Epidermal melanocyte (primary cell): Measurements from ENCODE around the gene CEACAM1.
"Not testable (repeated sequence)": the region's sequence is repeated elsewhere in the genome, so short reads cannot be mapped to it uniquely, and the experiment has no call there.

ENCODE experiments used
- DNase-seq: peaks from one replicate; pipeline ENCODE4 v3.0.0; 2011; ENCODE audit warnings: low spot score; ENCODE audit not compliant: insufficient read length

Gene CEACAM1

DNA sequence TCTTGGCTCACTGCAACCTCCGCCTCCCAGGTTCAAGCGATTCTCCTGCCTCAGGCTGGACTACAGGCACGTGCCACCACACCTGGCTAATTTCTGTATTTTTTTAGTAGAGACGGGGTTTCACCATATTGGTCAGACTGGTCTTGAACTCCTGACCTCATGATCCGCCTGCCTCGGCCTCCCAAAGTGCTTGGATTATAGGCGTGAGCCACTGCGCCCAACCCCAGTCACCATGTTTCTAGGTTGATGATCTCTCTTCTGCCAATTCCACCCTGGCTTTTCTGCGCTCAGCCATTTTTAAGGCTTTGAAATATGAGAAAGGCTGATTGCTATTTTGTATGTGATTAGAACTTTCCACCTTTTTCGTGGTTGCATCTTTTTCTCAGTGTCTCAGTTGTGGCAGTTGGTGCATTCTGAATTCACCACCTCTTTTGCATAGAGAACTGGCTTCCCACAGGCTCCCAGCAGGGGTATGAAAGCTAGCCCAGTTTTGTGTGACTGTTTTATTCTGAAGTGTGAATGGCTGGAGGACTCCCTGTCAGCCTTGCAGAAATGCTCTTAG lies 15.5 kb downstream of the CEACAM1 start:
- no peak for DNase-seq

DNA sequence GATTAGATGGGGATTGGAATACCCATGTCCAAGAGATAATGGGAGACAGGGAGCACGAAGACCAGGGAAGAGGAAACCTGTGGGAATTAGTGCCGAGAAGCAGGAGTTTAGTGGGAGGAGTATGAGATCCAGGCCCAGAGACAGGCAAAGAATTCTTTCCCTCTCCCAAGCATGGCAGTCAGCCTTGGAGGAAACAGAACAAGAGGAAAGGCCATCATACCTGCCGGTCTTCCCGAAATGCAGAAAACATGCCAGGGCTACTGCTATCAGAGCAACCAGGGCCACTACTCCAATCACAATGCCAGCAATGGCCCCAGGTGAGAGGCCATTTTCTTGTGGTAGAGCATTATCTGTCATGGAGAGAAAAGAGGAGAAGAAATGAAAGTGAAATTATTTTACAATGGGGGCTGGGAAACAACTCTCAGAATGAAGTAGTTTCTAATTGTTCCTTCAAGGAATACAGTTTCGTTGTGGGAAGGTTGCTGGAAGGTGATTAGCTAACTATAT lies 16.1 kb downstream of the CEACAM1 start:
- no peak for DNase-seq

DNA sequence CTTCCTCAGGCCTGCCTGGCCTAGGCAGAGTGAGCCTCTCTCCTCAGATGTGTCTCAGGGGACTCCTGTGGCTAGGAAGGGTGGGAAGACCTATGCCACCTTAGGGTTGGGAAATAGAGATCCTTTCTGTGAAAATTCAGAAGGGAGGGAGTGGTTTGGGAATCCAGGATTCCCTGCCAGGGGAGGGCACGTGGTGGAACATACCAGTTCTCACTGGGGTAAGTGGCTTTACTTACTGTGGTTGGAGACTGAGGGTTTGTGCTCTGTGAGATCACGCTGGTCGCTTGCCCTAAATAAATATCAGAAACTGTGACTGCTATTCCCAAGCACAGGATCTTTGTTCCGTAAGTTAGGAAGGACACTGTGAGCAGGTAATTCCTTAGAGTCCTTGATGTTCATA lies 16.9 kb downstream of the CEACAM1 start:
- DNase-seq: no peak

DNA sequence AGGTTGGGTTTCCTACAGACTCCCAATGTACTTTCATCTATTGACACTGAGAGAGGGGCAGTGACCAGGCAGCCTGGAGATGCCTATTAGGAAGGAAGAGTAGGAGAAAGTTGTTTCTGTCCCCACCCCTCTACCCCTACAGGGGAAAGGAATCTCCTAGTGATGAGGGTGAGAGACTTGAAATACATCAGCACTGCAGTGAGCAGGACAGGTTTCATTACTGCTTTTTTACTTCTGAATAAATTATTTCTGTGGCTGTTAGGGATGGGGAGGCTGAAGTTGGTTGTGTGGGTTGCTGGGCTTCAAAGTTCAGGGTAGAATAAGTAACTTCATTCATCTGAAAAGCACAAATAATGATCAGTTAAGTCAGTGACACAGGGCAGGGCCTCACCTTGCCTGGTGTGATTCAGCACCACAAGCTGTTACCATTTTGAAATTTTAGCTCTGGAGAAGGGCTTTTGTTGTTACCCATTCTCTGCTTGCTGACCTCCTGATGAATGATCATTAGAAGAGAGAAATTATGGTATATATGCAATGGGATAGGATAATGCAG lies 19.3 kb downstream of the CEACAM1 start:
- no peak for DNase-seq

DNA sequence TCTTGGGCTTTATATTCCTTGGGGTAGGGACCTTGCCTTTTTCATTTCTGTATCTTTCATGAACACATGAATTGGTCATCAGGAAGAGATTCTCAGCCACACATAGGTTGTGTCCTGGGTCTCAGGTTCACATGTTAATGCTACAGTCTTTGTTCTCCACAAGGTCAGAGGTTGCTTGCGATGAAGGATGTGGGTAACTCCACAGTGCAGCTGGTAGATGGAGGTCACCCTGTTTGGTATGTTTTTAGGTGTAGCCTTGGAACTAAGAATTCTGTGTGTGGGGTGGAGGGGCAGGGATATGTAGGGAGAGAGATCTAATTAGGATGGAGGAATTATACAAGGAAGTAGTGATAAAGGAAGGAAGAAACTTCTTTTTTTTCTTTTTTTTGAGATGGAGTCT lies 23.2 kb downstream of the CEACAM1 start:
- DNase-seq: no peak

DNA sequence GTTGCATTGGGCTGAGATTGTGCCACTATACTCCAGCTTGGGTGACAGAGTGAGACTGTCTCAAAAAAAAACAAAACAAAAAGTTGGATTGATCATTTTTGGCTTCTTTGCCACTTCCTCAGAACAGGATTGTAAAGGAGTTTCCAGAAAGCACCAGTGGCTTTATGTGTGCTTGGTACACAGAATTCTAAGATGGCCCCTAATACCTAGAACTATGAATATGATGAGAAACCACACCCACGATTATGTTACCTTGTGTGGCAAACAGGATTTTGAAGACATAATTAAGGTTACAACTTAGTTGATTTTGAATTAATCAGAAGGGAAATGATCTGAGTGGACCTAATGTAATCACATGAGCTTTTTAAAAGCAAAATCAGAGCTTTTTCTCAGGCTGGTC lies 26.5 kb downstream of the CEACAM1 start:
- no peak for DNase-seq

DNA sequence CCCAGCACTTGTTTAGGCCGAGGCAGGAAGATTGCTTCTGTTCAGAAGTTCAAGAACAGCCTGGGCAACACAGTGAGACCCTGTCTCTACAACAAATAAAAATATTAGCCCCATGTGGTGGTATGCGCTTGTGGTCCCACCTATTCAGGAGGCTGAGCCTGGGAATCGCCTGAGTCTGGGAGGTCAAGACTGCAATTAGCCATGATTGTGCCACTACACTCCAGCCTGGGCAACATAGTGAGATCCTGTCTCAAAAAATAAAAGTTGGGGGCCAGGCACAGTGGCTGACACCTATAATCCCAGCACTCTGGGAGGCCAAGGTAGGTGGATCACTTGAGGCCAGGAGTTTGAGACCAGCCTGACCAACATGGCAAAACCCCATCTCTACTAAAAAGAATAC lies 27.0 kb downstream of the CEACAM1 start:
- DNase-seq: not testable (repeated sequence)

DNA sequence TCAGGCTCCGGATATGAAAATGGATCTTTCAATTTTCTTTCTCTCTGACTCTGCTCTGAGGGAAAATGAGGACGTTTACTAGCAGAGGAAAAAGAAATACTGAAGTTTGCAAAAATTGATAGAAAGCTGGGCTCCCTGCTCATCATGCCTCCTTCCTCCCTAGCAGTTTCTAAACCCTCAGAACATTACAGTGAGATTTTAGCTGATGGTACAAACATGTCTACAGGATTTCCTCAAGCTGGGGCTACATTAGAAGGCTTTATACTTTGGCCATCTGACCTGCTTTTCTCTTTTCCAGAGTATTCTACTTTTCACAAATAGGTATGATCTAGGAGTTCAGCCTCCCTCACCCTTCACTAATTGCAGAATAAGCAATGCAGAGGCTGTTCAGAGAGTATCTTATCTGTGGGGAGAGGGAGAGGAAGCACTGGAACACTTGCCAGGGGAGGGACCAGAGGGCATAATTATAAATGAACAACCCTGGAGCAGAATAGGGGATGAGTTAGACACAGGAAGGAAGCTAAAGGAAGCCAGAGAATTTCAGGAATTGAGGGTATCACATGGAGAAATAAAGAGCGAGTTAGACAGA lies 30.0 kb downstream of the CEACAM1 start:
- no peak for DNase-seq

DNA sequence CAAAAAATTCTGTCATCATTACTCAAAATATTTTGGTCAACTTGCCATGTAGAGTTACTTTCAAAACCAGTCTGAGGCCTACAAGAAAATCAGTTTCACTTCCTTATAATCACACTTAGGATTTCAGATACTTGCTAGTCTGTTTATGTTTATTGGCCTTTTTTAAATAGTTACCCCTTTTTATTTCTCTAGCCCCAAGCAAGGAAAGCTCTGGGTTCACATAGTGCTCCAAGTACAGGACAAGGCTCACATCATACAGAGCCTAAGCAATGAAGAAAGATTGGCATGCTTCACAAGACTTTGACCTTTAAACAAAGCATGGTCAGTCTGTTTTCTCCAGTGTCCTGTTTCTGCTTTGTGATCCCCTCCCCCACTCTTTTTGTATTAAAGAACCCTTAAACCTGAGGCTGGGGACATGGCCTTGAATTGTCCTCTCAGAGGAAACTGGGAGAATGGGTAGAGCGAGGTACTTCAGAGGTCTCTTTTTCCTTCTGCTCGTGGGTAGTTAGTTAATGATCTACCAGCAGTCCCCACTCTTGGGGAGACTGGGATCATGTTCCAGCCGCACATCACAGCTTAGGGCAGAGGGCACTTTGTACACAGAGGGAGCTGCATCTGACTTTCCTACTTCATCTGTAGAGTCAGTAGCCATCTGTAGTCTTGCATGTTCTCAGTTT lies 30.7 kb downstream of the CEACAM1 start:
- no peak for DNase-seq

DNA sequence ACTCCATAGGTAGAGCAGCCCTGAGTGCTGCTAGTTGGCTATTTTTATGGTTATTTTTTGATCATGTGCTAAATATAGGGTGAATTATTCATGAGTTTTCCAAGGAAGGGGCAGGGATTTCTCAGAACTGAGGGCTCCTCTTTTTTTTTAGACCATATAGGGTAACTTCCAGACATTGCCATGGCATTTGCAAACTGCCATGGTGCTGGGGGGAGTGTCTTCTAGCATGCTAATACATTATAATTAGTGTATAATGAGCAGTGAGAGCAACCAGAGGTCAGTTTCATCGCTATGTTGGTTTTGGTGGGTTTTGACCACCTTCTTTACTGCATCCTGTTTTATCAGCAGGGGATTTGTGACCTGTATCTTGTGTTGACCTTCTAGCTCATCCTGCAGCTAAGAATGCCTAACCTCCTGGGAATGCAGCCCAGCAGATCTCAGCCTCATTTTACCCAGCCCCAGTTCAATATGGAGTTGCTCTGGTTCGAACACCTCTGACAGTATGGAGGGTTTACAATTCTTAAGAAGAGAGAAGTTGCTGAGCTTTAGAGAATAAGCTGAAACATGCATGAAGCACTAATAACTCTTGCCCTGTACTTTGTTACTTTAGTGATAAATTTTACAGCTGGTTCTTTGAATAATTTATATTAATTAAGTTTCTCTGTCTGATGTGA lies 31.7 kb downstream of the CEACAM1 start:
- no peak for DNase-seq

DNA sequence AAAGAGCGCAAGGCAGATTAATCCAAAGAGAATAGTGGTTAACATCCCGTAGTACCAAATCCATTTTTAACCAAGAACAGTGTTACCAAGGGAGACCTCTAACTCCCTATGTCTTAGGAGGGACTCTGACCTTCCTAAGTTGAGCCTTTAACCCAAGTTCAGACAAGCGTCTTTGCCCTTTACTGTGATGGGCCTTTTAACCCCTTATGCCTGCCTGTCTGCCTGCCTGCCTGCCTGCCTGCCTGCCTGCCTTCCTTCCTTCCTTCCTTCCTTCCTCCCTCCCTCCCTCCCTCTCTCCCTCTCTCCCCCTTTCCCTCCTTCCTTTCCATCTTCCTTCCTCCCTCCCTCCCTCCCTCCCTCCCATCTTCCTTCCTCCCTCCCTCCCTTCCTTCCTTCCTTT lies 32.6 kb downstream of the CEACAM1 start:
- DNase-seq: no peak

DNA sequence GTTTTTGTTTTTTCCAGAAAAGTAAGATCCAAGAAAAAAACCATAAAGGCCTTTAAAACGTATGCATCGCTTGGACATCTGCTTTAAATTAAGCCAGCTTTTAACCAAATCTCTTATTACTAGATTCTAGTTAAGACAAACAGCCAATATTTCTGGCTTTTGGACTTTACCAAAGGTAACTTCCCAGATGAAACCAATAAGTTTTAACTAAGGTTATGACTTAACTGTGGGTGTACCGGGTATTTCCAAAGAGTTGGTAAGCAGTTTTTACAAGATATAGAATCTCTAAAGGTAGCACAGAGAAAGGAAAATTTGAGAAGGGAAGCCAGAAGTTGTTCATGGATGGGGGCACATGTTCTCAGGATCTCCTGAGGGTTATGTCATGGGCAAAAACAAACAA lies 34.0 kb downstream of the CEACAM1 start:
- no peak for DNase-seq

DNA sequence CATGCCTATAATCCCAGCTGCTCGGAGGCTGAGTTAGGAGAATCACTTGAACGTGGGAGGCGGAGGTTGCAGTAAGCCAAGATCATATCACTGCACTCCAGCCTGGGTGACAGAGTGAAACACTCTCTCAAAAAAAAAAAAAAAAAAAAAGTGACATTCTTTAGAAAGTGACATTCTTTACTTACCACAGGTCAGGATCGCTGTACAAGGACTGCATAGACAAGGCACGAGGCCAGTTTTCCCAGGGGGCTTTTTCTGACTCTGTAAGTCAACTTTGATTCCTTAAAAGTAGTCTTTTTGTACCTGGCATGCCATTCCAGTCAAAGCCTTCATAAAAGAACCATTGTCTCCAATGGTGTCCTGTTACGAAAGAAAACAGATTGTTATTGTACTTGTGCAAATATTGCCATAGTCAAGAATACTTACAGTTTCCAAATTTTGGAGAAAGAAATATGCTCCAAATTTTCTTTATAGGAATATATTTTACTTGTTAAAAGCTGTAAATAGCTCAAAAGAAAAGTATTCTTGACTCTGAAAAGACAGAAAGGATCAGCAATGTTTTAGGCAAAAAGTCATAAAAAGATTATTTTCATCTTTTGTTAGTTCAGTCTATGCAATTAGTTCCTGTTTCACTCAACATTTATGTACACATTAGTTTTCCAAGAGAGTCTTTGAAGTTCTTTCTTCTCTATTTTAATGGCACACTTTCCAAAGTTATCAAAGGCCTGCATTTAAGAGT lies 39.3 kb downstream of the CEACAM1 start:
- no peak for DNase-seq

DNA sequence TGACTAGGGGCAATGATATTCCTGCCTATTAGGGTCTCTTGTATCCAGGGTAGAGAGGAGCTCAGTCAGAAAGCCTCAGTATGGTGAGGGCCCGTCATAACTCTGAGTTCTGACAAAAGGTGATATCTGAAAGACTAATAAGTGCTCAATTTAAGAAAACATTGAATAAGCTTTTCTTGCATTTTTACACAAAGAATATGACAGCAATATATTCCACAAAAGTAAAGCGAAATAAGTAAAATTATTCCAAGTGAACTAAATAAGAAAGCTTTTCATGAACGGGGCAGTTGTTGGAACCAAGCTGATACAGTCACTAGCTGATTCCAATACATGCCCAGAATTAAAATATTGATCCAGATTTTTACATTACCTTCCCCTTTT lies 40.5 kb downstream of the CEACAM1 start:
- no peak for DNase-seq

DNA sequence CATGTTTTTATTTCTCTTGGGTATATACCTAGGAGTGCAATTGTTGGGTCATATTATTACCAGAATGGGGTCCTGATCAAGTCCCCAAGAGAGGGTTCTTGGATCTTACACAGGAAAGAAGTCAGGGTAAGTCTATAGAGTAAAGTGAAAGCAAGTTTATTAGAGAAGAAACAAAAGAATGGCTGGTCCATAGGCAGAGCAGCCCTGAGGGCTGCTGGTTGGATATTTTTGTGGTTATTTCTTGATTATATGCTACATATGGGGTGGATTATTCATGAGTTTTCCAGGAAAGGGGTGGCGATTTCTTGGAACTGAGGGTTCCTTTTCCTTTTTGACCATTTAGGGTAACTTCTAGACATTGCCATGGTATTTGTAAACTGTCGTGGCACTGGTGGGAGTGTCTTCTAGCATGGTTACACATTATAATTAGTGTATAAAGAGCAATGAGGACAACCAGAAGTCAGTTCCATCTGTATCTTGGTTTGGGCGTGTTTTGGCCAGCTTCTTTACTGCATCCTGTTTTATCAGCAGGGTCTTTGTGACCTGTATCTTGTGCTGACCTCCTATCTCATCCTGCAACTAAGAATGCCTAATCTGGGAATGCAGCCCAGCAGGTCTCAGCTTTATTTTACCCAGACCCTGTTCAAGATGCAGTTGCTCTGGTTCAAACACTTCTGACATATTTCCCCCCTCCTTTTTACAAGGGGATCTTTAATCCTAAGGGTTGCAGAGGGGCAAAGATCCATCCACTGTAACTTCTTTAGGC lies 41.1 kb downstream of the CEACAM1 start:
- no peak for DNase-seq

DNA sequence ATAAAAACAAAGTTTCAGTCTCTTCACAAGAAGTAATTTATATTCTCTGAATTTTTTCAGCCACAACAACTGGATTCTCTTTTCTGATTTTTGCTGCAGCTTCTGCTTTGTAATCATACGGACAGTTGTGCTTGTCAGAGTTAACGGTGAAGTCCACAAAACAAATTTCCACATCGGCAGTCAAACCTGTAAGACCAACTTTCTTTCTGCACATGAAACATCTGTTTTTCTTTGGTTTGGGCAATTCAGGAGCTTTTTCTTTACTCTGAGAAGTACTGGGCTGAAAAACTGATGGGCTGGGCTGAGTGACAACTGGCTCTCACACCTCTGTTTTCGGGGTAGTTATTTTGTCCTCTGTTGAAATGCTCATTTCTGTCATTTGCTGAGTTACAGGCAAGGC lies 43.2 kb downstream of the CEACAM1 start:
- DNase-seq: not testable (repeated sequence)

DNA sequence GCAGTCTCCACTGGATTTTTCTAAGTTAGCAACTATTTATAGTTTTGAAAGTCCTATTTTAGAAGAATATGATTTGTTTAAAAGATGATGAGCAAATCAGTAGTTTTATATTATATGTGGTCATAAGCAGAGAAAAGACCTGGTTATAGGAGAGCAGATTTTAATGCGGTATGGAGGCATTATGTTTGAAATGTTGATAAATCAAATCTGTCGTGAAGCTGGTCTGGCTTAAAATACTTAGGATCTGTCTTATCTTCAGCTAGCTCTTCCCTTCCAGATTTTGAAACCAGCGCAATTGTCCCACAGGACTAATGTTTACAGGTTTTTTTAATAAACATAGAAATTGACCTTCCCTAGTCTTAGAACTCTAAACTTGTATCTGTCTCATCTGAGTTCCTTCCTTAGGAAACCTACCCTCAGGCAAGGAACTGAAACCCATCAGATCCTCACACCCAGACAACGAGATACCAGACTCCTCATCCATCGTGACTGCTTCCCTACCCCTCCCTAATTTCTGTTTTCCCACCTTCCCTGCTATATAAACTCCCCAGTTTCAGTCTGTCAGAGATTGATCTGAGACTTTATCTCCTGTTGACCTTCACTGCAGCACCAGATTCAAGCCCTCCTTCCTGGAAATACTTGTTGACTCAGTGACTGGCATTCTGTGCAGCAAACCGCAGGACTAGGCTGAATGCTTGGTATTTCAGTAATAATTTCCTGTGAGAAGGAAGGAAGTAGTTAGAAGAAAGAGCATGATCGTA lies 47.8 kb downstream of the CEACAM1 start:
- DNase-seq: no peak

DNA sequence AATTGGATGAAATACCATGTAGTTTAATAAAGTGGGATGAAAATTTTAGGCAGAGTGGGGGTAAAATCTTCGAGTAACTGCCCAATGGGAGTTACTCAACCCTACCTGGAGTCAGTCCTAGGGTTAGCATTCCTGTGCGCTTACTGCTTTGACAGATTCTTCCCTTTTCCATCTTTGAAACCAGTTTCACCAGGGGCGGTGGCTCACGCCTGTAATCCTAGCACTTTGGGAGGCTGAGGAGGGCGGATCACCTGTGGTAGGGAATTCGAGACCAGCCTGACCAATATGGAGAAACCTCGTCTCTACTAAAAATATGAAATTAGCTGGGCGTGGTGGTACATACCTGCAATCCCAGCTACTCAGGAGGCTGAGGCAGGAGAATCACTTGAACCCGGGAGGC lies 48.5 kb downstream of the CEACAM1 start:
- no peak for DNase-seq

DNA sequence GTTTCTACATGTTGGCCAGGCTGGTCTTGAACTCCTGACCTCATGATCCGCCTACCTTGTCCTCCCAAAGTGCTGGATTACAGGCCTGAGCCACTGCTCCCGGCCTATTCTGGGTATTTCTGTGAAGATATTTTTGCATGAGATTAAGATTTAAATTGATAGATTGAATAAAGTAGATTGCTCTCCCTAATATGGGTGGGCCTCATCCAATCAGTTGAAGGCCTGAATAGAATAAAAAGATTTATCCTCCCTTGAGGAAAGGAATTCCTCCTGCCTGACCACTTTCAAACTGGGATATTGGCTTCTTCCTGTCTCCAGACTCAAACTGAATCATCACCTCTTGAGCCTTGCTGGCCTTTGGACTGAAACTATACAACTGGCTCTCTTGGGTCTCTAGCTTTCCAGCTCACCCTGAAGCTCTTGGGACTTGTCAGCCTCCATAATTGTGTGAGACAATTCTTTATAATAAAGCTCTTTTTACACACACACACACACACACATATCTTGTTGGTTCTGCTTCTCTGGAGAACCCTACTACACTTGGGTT lies 49.4 kb downstream of the CEACAM1 start:
- no peak for DNase-seq

DNA sequence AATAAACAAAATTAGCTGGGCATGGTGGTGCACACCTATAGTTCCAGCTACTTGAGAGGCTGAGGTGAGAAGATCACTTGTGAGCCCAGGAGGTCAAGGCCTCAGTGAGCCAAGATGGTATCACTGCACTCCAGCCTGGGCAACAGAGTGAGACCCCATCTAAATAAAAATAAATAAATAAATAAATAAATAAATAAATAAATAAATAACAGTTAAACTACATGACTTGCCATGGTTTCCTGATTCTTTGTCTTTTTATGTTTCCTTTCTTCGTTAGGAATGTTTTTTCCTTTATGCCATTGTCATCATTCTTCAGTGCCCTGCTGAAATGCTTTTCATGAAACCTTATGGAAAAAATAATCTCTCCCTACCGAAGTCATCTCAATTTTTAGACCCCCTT lies 50.3 kb downstream of the CEACAM1 start:
- DNase-seq: no peak
